Common myeloid progenitor, CD34-positive (primary cell): ENCODE measurements around the gene PFAS.
"Not testable (repeated sequence)": the region's sequence is repeated elsewhere in the genome, so short reads cannot be mapped to it uniquely, and the experiment has no call there.

Experiments
- CTCF ChIA-PET: fragments of 350-600 bp; sonication (Branson Sonifier 250); formaldehyde crosslinking; loops from one replicate; lab custom pipeline; 2021; ENCODE audit warnings: antibody characterized with exemption; lab: Charles Lee
- POLR2A ChIA-PET: fragments of 350-600 bp; sonication (Branson Sonifier 250); formaldehyde crosslinking; loops from one replicate; lab custom pipeline; 2021; ENCODE audit warnings: antibody characterized with exemption; lab: Charles Lee
- DNase-seq, 3 donors: peaks; one replicate each; pipeline versions ENCODE4 v3.0.0 to v3.0.0-alpha.2; 2013
- H3K27ac ChIP-seq, 2 experiments: 1 replicate in 1 of 2; 2 replicates in 1 of 2; pipeline ENCODE4 v1.7.0; 2013; ENCODE audit warnings: inconsistent platforms in 2 of 2, low read length in 2 of 2, mild to moderate bottlenecking in 2 of 2, low read depth in 1 of 2, moderate library complexity in 1 of 2; ENCODE audit not compliant: severe bottlenecking in 2 of 2, insufficient read depth in 1 of 2, poor library complexity in 1 of 2
- H3K27me3 ChIP-seq, 5 experiments: replicated peaks in 2 of 5; 1 replicate in 3 of 5; 2 replicates in 2 of 5; pipeline versions ENCODE4 v1.6.1 to v1.7.0; 2013; ENCODE audit warnings: low read length in 4 of 5, mild to moderate bottlenecking in 2 of 5, moderate library complexity in 2 of 5, inconsistent platforms in 1 of 5; ENCODE audit not compliant: insufficient read depth in 5 of 5, control insufficient read depth in 4 of 5
- H3K36me3 ChIP-seq, 4 experiments: 1 replicate in 2 of 4; 2 replicates in 2 of 4; pipeline versions ENCODE4 v1.6.1 to v1.7.0; 2013; ENCODE audit warnings: low read length in 3 of 4, control low read depth in 1 of 4, mild to moderate bottlenecking in 1 of 4; ENCODE audit not compliant: control insufficient read depth in 4 of 4, insufficient read depth in 4 of 4
- H3K4me1 ChIP-seq, 4 experiments: 1 replicate in 3 of 4; 2 replicates in 1 of 4; pipeline versions ENCODE4 v1.6.1 to v1.7.1; 2013; ENCODE audit warnings: low read length in 3 of 4, mild to moderate bottlenecking in 3 of 4, control low read depth in 1 of 4, inconsistent platforms in 1 of 4, moderate library complexity in 1 of 4; ENCODE audit not compliant: control insufficient read depth in 4 of 4, insufficient read depth in 4 of 4; ENCODE audit errors: control extremely low read depth in 1 of 4
- H3K4me3 ChIP-seq, 7 experiments: 1 replicate in 4 of 7; 2 replicates in 3 of 7; pipeline versions ENCODE4 v1.5.1 to v1.7.0; 2013; ENCODE audit warnings: mild to moderate bottlenecking in 7 of 7, low read length in 6 of 7, moderate library complexity in 6 of 7, inconsistent platforms in 2 of 7, low read depth in 2 of 7, control low read depth in 1 of 7; ENCODE audit not compliant: insufficient read depth in 4 of 7, control insufficient read depth in 1 of 7; ENCODE audit errors: extremely low read depth in 1 of 7
- H3K9me3 ChIP-seq, 5 experiments: 1 replicate in 4 of 5; 2 replicates in 1 of 5; pipeline versions ENCODE4 v1.6.1 to v1.7.1; 2013; ENCODE audit warnings: low read length in 4 of 5, mild to moderate bottlenecking in 2 of 5, inconsistent platforms in 1 of 5, low read depth in 1 of 5, moderate library complexity in 1 of 5; ENCODE audit not compliant: control insufficient read depth in 4 of 5, insufficient read depth in 2 of 5; ENCODE audit errors: control extremely low read depth in 1 of 5
- whole genome bisulfite sequencing: methylation state at CpG from one replicate; pipeline ENCODE4 v1.1.5; 2013; ENCODE audit not compliant: insufficient coverage; 5-methylcytosine and 5-hydroxymethylcytosine counted together

Gene PFAS

GRCh38 chr17:8237886-8238285, 11.2 kb upstream of the PFAS start:
- no peaks in the 10 kb centered on the region for H3K4me1 ChIP-seq
- POLR2A ChIA-PET = interaction anchor here (0.7 kb wide), 1 partner anchor 8 kb away, joined by 3 read pairs; no protein-coding TSS in a partner anchor
- no peaks in the 10 kb centered on the region for H3K9me3 ChIP-seq
- WGBS = 95% methylated on average over 4 of the region's 4 CpGs
- H3K27me3 ChIP-seq = no peaks in the 10 kb centered on the region
- CTCF ChIA-PET = interaction anchor here (0.7 to 4.4 kb wide), 2 partner anchors 7 to 946 kb away, joined by 4 to 24 read pairs; no protein-coding TSS in a partner anchor
- peaks cover 23 to 88% (median 51%) of the 10 kb centered on the region in 4 experiments for H3K36me3 ChIP-seq
- DNase-seq = no peak
- H3K4me3 ChIP-seq = no peak overlapping the region
- H3K27ac ChIP-seq = no peak overlapping the region

- peak in 2 of 3 donors; percentile 23 to 46 for DNase-seq
- Histone ChIP-seq H3K9me3 (no peaks in the 10 kb centered on the region), H3K27me3 (no peaks in the 10 kb centered on the region), H3K36me3 (peaks cover 4 to 40% (median 13%) of the 10 kb centered on the region in 4 experiments), H3K4me3 (no peak overlapping the region), H3K27ac (no peak overlapping the region), H3K4me1 (peaks cover 0 to 12% (median 9%) of the 10 kb centered on the region in 4 experiments)
- 96% methylated on average over 4 of the region's 5 CpGs for WGBS
- ChIA-PET POLR2A (interaction anchor here (0.8 to 1.5 kb wide), 2 partner anchors 17 to 19 kb away, joined by 3 read pairs; no protein-coding TSS in a partner anchor), CTCF (interaction anchor here (1.0 to 6.8 kb wide), 6 partner anchors 7 to 59 kb away, joined by 3 to 55 read pairs (median 7); partner anchors contain the start of gene SLC25A35)
Observed at GRCh38 chr17:8243827-8244226, 5.3 kb upstream of the PFAS start.

GRCh38 chr17:8244768-8245167, 4.3 kb upstream of the PFAS start:
- H3K9me3 ChIP-seq = no peaks in the 10 kb centered on the region
- WGBS = 100% methylated on average over 2 of the region's 8 CpGs
- ChIA-PET CTCF (interaction anchor here (0.6 to 6.8 kb wide), 5 partner anchors 8 to 139 kb away, joined by 3 to 55 read pairs (median 10); no protein-coding TSS in a partner anchor), POLR2A (interaction anchor here (1.5 kb wide), 1 partner anchor 18 kb away, joined by 3 read pairs; no protein-coding TSS in a partner anchor)
- H3K27me3 ChIP-seq = no peaks in the 10 kb centered on the region
- no peak overlapping the region for H3K4me3 ChIP-seq
- H3K27ac ChIP-seq = no peak overlapping the region
- H3K4me1 ChIP-seq = peaks cover 5 to 18% (median 14%) of the 10 kb centered on the region in 4 experiments
- DNase-seq = no peak
- H3K36me3 ChIP-seq = peaks cover 4 to 31% (median 9%) of the 10 kb centered on the region in 4 experiments

- Histone ChIP-seq H3K9me3 (no peaks in the 10 kb centered on the region), H3K36me3 (peaks cover 7 to 23% (median 14%) of the 10 kb centered on the region in 4 experiments), H3K27me3 (no peaks in the 10 kb centered on the region), H3K4me1 (peaks cover 8 to 26% (median 22%) of the 10 kb centered on the region in 4 experiments), H3K4me3 (peak overlapping the region; percentile 91 to 99 (median 95)), H3K27ac (peak overlapping the region; percentile 72 to 98)
- no peak for DNase-seq
- WGBS = 21% methylated on average over 10 of the region's 10 CpGs
- CTCF ChIA-PET = interaction anchor here (1.1 to 6.8 kb wide), 4 partner anchors 10 to 51 kb away, joined by 4 to 55 read pairs (median 6); partner anchors contain the start of gene SLC25A35
- POLR2A ChIA-PET = interaction anchor here (0.7 to 1.9 kb wide), 4 partner anchors 27 to 88 kb away, joined by 3 to 8 read pairs (median 6); partner anchors contain the start of gene SLC25A35
Observed at GRCh38 chr17:8249621-8250500, 772 bp downstream of the PFAS start.

GRCh38 chr17:8251411-8251810, 2.3 kb downstream of the PFAS start:
- POLR2A ChIA-PET = interaction anchor here (0.7 kb wide), 1 partner anchor 494 kb away, joined by 6 read pairs; no protein-coding TSS in a partner anchor

GRCh38 chr17:8253801-8254200, 4.7 kb downstream of the PFAS start:
- WGBS = 81% methylated on average over 8 of the region's 8 CpGs
- no peaks in the 10 kb centered on the region for H3K27me3 ChIP-seq
- no peak overlapping the region for H3K4me3 ChIP-seq
- peaks cover 2 to 51% (median 40%) of the 10 kb centered on the region in 4 experiments for H3K36me3 ChIP-seq
- H3K9me3 ChIP-seq = no peaks in the 10 kb centered on the region
- peaks cover 8 to 15% (median 13%) of the 10 kb centered on the region in 4 experiments for H3K4me1 ChIP-seq
- CTCF ChIA-PET = interaction anchor here (1.0 to 2.0 kb wide), 2 partner anchors 11 to 47 kb away, joined by 5 to 6 read pairs; no protein-coding TSS in a partner anchor
- no peak overlapping the region for H3K27ac ChIP-seq
- POLR2A ChIA-PET = no interaction called here
- DNase-seq = peak in 2 of 3 donors; percentile 7 to 23

More at GRCh38 chr17:8251411-8251810, 2.3 kb downstream of the PFAS start:
- not testable (repeated sequence) for H3K4me3 ChIP-seq, DNase-seq, H3K9me3 ChIP-seq, H3K27ac ChIP-seq, H3K27me3 ChIP-seq
- Histone ChIP-seq H3K4me1 (peaks cover 8 to 24% (median 19%) of the 10 kb centered on the region in 4 experiments), H3K36me3 (peaks cover 2 to 33% (median 27%) of the 10 kb centered on the region in 4 experiments)
- CTCF ChIA-PET = interaction anchor here (0.6 to 1.2 kb wide), 2 partner anchors 28 to 237 kb away, joined by 3 read pairs; no protein-coding TSS in a partner anchor
- WGBS = 100% methylated on average over 1 of the region's 2 CpGs
